ENCODE data around the gene HDAC6. TPM values are rescaled to one million over a fixed set of nuclear protein-coding genes. Genes with fewer than 3 reads are reported as not detected.

HDAC6 gene
- total and polyA plus RNA-seq, 10 of the 15 experiments (the other 5 are each of a cell fraction or from before 2014, with no cell fraction given): 8.3 to 47.0 (median 34.1) TPM

DNA sequence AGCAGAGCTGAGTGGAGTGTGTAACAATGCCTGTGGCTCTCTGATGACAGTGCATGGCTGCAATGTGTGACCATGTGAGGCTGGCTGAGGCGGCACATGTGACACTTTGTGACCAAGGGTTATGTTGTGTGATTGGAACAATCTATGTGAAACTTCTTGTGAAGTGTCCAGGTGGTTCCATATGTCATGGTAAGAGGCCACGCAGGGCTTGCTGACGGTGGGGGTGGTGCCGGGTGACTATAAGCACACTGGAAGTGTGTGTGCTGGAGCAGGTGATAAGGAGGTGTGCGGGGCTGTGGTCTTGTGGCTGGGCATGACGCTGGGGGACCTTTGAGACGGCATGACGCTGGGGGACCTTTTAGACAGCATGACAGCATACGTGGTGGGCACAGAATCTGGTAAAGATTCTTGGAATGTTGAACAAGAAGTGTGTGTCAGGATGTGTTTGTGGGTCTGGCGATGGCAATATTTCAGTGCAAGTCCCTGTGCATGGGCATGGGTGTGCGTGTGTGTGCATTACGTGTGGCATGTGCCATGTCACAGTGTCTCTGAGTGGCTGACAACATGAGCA lies 7.4 kb upstream of the HDAC6 start (continued):
- TF ChIP-seq, protein P1, sequence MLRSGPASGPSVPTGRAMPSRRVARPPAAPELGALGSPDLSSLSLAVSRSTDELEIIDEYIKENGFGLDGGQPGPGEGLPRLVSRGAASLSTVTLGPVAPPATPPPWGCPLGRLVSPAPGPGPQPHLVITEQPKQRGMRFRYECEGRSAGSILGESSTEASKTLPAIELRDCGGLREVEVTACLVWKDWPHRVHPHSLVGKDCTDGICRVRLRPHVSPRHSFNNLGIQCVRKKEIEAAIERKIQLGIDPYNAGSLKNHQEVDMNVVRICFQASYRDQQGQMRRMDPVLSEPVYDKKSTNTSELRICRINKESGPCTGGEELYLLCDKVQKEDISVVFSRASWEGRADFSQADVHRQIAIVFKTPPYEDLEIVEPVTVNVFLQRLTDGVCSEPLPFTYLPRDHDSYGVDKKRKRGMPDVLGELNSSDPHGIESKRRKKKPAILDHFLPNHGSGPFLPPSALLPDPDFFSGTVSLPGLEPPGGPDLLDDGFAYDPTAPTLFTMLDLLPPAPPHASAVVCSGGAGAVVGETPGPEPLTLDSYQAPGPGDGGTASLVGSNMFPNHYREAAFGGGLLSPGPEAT (IDR thresholded peaks at IDR 0.05; ENCODE audit: low read depth): no peak
- TF ChIP-seq SUZ12 (IDR thresholded peaks at IDR 0.05; ENCODE audit: unreplicated experiment) (no peak), CREB1 (IDR thresholded peaks at IDR 0.05; ENCODE audit: low read depth) (no peak), EED (IDR thresholded peaks at IDR 0.05; ENCODE audit: low read depth) (no peak), SMC3 (IDR thresholded peaks at IDR 0.05; ENCODE audit: borderline replicate concordance, low read length) (no peak), GATAD2B (conservative IDR thresholded peaks at IDR 0.05; ENCODE audit: low read depth) (no peak)

DNA sequence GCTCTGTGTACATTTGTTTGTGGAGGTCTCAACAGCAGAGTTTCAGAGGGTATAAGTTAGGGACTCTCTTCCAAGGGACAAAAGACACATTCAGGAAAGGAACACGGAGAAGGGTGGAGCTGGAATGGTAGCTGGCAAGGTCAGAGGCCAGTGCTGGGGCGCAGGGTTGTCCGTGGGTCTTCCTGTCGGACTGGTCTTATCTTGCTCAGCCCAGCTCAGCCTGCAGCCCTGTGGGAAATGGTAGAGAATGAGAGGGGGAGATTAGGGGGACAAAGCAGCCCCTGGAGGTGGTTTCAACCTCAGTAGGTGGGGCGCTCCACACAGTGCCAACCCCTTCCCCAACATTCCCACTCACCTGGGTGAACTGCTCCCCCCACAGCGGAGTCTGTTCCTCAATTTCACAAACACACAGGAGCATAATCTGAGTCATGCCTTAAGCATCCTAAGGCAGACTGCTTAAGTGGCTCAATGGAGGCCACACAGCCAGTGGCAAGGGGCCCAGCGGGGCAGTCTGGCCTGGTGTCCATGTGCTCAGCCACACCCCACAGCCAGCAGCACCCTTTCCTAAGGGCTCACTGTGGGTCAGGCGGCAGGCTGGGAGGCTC lies 6.9 kb upstream of the HDAC6 start:
- Histone ChIP-seq H3K36me3 (ENCODE audit: control insufficient read depth in 2 of 2, insufficient read depth in 2 of 2, low read length in 1 of 2) (no peaks in the 10 kb centered on the region), H3K27me3 (replicated peaks in 1 of 2; ENCODE audit: control insufficient read depth in 2 of 2, insufficient read depth in 2 of 2, low read length in 1 of 2) (no peaks in the 10 kb centered on the region), H3K27ac (ENCODE audit: control insufficient read depth, insufficient read depth) (no peak overlapping the region), H3K9ac (ENCODE audit: control insufficient read depth, insufficient read depth, low read length) (no peak overlapping the region), H3K4me1 (ENCODE audit: control insufficient read depth, insufficient read depth, low read length) (no peaks in the 10 kb centered on the region), H3K4me2 (ENCODE audit: control insufficient read depth, insufficient read depth) (no peak overlapping the region), H3K9me3 (replicated peaks; ENCODE audit: control insufficient read depth, insufficient read depth, low read length) (no peaks in the 10 kb centered on the region), H4K20me1 (ENCODE audit: control insufficient read depth, insufficient read depth) (no peaks in the 10 kb centered on the region), H2AFZ (ENCODE audit: control insufficient read depth, low read depth, low read length) (no peak overlapping the region), H3K4me3 (no peak overlapping the region), H3K79me2 (ENCODE audit: control insufficient read depth, insufficient read depth, low read length) (no peaks in the 10 kb centered on the region)
- RAD21 ChIA-PET (ENCODE audit: unreplicated experiment): no interaction called here
- BruUV-seq (replicated peaks): no TSS peak
- DNase-seq (ENCODE audit: low read depth, low spot score) (no peak), ATAC-seq (no peak), FAIRE-seq (no peak)
- intact Hi-C loops (cut with micrococcal nuclease; ENCODE audit: unreplicated experiment): no loop called here
- in situ Hi-C loops (cut with MboI): loop anchor here (5.0 kb wide), 1 partner anchor 32 kb away; the partner anchor contains the start of gene ERAS
- CTCF ChIA-PET: no interaction called here
- WGBS (ENCODE audit: insufficient coverage, insufficient replicate concordance, low lambda C conversion rate, missing lambda C conversion rate): 38% methylated on average over 8 of the region's 8 CpGs
- SMC1A ChIA-PET (ENCODE audit: uncharacterized antibody, unreplicated experiment): no interaction called here
- POLR2A ChIA-PET: no interaction called here
- TF ChIP-seq POLR2A (IDR thresholded peaks at IDR 0.05; ENCODE audit: low read depth, low read length): no peak
- TF ChIP-seq, protein P2, sequence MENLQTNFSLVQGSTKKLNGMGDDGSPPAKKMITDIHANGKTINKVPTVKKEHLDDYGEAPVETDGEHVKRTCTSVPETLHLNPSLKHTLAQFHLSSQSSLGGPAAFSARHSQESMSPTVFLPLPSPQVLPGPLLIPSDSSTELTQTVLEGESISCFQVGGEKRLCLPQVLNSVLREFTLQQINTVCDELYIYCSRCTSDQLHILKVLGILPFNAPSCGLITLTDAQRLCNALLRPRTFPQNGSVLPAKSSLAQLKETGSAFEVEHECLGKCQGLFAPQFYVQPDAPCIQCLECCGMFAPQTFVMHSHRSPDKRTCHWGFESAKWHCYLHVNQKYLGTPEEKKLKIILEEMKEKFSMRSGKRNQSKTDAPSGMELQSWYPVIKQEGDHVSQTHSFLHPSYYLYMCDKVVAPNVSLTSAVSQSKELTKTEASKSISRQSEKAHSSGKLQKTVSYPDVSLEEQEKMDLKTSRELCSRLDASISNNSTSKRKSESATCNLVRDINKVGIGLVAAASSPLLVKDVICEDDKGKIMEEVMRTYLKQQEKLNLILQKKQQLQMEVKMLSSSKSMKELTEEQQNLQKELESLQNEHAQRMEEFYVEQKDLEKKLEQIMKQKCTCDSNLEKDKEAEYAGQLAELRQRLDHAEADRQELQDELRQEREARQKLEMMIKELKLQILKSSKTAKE (IDR thresholded peaks at IDR 0.05; ENCODE audit: low read depth, poor library complexity, severe bottlenecking): no peak
- TF ChIP-seq, protein P3, sequence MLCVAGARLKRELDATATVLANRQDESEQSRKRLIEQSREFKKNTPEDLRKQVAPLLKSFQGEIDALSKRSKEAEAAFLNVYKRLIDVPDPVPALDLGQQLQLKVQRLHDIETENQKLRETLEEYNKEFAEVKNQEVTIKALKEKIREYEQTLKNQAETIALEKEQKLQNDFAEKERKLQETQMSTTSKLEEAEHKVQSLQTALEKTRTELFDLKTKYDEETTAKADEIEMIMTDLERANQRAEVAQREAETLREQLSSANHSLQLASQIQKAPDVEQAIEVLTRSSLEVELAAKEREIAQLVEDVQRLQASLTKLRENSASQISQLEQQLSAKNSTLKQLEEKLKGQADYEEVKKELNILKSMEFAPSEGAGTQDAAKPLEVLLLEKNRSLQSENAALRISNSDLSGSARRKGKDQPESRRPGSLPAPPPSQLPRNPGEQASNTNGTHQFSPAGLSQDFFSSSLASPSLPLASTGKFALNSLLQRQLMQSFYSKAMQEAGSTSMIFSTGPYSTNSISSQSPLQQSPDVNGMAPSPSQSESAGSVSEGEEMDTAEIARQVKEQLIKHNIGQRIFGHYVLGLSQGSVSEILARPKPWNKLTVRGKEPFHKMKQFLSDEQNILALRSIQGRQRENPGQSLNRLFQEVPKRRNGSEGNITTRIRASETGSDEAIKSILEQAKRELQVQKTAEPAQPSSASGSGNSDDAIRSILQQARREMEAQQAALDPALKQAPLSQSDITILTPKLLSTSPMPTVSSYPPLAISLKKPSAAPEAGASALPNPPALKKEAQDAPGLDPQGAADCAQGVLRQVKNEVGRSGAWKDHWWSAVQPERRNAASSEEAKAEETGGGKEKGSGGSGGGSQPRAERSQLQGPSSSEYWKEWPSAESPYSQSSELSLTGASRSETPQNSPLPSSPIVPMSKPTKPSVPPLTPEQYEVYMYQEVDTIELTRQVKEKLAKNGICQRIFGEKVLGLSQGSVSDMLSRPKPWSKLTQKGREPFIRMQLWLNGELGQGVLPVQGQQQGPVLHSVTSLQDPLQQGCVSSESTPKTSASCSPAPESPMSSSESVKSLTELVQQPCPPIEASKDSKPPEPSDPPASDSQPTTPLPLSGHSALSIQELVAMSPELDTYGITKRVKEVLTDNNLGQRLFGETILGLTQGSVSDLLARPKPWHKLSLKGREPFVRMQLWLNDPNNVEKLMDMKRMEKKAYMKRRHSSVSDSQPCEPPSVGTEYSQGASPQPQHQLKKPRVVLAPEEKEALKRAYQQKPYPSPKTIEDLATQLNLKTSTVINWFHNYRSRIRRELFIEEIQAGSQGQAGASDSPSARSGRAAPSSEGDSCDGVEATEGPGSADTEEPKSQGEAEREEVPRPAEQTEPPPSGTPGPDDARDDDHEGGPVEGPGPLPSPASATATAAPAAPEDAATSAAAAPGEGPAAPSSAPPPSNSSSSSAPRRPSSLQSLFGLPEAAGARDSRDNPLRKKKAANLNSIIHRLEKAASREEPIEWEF (IDR thresholded peaks at IDR 0.05; ENCODE audit: insufficient replicate concordance, low read depth, low read length): no peak
